K562 (cell line): ENCODE results near the gene HDAC10. TPM values are rescaled to one million over a fixed set of nuclear protein-coding genes. Genes with fewer than 3 reads are reported as not detected.

Source experiments
- ATAC-seq: fragments of 200-7000 bp; cut with Tn5 transposase; 3 replicates; pipeline ENCODE4 v1.9.1; 2020; ENCODE audit warnings: moderate library complexity
- BruUV-seq: library from RNA; stranded (reverse); fragments of 400-500 nt; replicated peaks from 2 replicates; lab custom pipeline; 2021; lab: Mats Ljungman, UMichigan
- CTCF ChIA-PET: fragments of 300-600 bp; formaldehyde crosslinking; extraction: SDS; loops from one replicate; lab custom pipeline; 2021; ENCODE audit warnings: low intra/inter-chr PET ratio; lab: Yijun Ruan, JAX
- POLR2A ChIA-PET: fragments of 300-600, 350-650 bp; sonication (Branson Sonifier 250); formaldehyde crosslinking; extraction: SDS; loops from one replicate; lab custom pipeline; 2021; ENCODE audit warnings: antibody characterized with exemption, inconsistent platforms; lab: Yijun Ruan, JAX
- DNase-seq, 4 experiments: peaks; one replicate each; pipeline versions ENCODE4 v3.0.0 to v3.0.0-alpha.2; 2011 to 2018; ENCODE audit warnings: low spot score in 3 of 4, mixed read lengths in 3 of 4; ENCODE audit errors: extremely low read depth in 1 of 4
- FAIRE-seq: peaks from 2 replicates; lab custom pipeline; 2011; peaks lifted over from hg19 to GRCh38; lab: Jason Lieb, UNC
- H2AFZ ChIP-seq: 2 replicates; pipeline ENCODE4 v1.6.0; 2011; ENCODE audit warnings: low read depth, low read length, control low read depth, inconsistent platforms
- H3K27ac ChIP-seq: fragments of 200-600 bp; 3 replicates; pipeline ENCODE4 v1.8.0; 2011; ENCODE audit warnings: low read depth, mild to moderate bottlenecking, control low read depth, inconsistent platforms, low read length, moderate library complexity, mixed read lengths; ENCODE audit errors: extremely low read depth
- H3K27me3 ChIP-seq, 2 experiments: fragments of 300-600 bp in 1 of 2; 2 replicates in 1 of 2; 3 replicates in 1 of 2; pipeline versions ENCODE4 v1.6.0 to v1.8.0; 2011; ENCODE audit warnings: inconsistent platforms in 2 of 2, low read length in 2 of 2, mild to moderate bottlenecking in 1 of 2, mixed read lengths in 1 of 2, moderate library complexity in 1 of 2; ENCODE audit not compliant: control insufficient read depth in 2 of 2, insufficient read depth in 2 of 2
- H3K36me3 ChIP-seq: fragments of 300-600 bp; 3 replicates; pipeline ENCODE4 v1.8.0; 2011; ENCODE audit warnings: mild to moderate bottlenecking, low read length, inconsistent platforms; ENCODE audit not compliant: control insufficient read depth, insufficient read depth
- H3K4me1 ChIP-seq, 2 experiments: fragments of 200-600 bp in 1 of 2; replicated peaks in 1 of 2; 2 replicates in 1 of 2; 3 replicates in 1 of 2; pipeline versions ENCODE4 v1.5.1 to v1.8.0; 2011; ENCODE audit warnings: inconsistent platforms in 2 of 2, low read length in 2 of 2, mild to moderate bottlenecking in 1 of 2, mixed read lengths in 1 of 2, moderate library complexity in 1 of 2; ENCODE audit not compliant: control insufficient read depth in 2 of 2, insufficient read depth in 2 of 2
- H3K4me2 ChIP-seq: 2 replicates; pipeline ENCODE4 v1.6.1; 2011; ENCODE audit warnings: low read length, control low read depth, inconsistent platforms, mixed read lengths; ENCODE audit not compliant: insufficient read depth
- H3K4me3 ChIP-seq: fragments of 200-600 bp; sonication (generic), shearing (Covaris generic); 2 replicates; pipeline ENCODE4 v1.5.1; 2016; ENCODE audit warnings: control low read depth, inconsistent platforms
- H3K79me2 ChIP-seq: fragments of 200-600 bp; 3 replicates; pipeline ENCODE4 v1.8.0; 2011; ENCODE audit warnings: low read length, inconsistent platforms; ENCODE audit not compliant: control insufficient read depth, insufficient read depth
- H3K9ac ChIP-seq, 2 experiments: 2 replicates each; pipeline versions ENCODE4 v1.6.0 to v1.6.1; 2011; ENCODE audit warnings: low read depth in 2 of 2, low read length in 2 of 2, control low read depth in 1 of 2, inconsistent platforms in 1 of 2, mild to moderate bottlenecking in 1 of 2, mixed read lengths in 1 of 2; ENCODE audit not compliant: insufficient read depth in 1 of 2
- H3K9me1 ChIP-seq: one replicate; pipeline ENCODE4 v1.6.0; 2011; ENCODE audit warnings: inconsistent platforms, mild to moderate bottlenecking, low read length, moderate library complexity; ENCODE audit not compliant: control insufficient read depth, insufficient read depth
- H3K9me3 ChIP-seq: replicated peaks from 2 replicates; pipeline ENCODE4 v1.5.1; 2011; ENCODE audit warnings: low read depth, low read length, inconsistent platforms; ENCODE audit not compliant: control insufficient read depth, insufficient read depth
- H4K20me1 ChIP-seq: replicated peaks from 2 replicates; pipeline ENCODE4 v1.6.1; 2011; ENCODE audit warnings: low read length, inconsistent platforms, mixed read lengths; ENCODE audit not compliant: control insufficient read depth, insufficient read depth
- BRF1 ChIP-seq: IDR thresholded peaks from 3 replicates; pipeline ENCODE4 v1.6.1; 2011; ENCODE audit warnings: borderline replicate concordance, mild to moderate bottlenecking; ENCODE audit not compliant: insufficient read length; ENCODE audit errors: extremely low read depth
- BRF2 ChIP-seq: IDR thresholded peaks from 3 replicates; pipeline ENCODE4 v1.6.1; 2011; ENCODE audit warnings: borderline replicate concordance, mild to moderate bottlenecking; ENCODE audit not compliant: insufficient read length, insufficient read depth
- CBX1 ChIP-seq: sonication (generic); IDR thresholded peaks from 2 replicates; pipeline ENCODE4 v1.6.1; 2016; ENCODE audit warnings: antibody characterized with exemption, low read depth, mild to moderate bottlenecking
- CREB3 ChIP-seq: fragments of 450-650 bp; conservative IDR thresholded peaks from 2 replicates; pipeline ENCODE4 v1.6.1; 2016; ENCODE audit warnings: missing genetic modification characterization, low read depth, mild to moderate bottlenecking, missing compliant biosample characterization, moderate library complexity
- HDAC6 ChIP-seq: IDR thresholded peaks from 2 replicates; pipeline ENCODE4 v1.6.1; 2012; ENCODE audit warnings: low read depth, mild to moderate bottlenecking, control low read depth, inconsistent platforms, low read length, moderate library complexity
- KDM2B ChIP-seq: fragments of 250-450 bp; sonication (Bioruptor Pico); IDR thresholded peaks from 2 replicates; pipeline ENCODE4 v1.8.0; 2021; ENCODE audit warnings: mild to moderate bottlenecking, moderate library complexity
- NCOA4 ChIP-seq: fragments of 450-650 bp; IDR thresholded peaks from 2 replicates; pipeline ENCODE4 v1.6.1; 2018; ENCODE audit warnings: mild to moderate bottlenecking; ENCODE audit not compliant: partially characterized antibody
- PHF20 ChIP-seq: fragments of 450-650 bp; IDR thresholded peaks from 2 replicates; pipeline ENCODE4 v1.6.1; 2018; ENCODE audit not compliant: partially characterized antibody
- SAP30 ChIP-seq: fragments of 200-600 bp; sonication (generic); IDR thresholded peaks from 2 replicates; pipeline ENCODE4 v1.6.1; 2012; ENCODE audit warnings: borderline replicate concordance, low read depth, mild to moderate bottlenecking, moderate library complexity, low read length, control low read depth, inconsistent platforms; ENCODE audit not compliant: insufficient read depth, poor library complexity, severe bottlenecking
- TARDBP ChIP-seq: fragments of 450-650 bp; IDR thresholded peaks from 2 replicates; pipeline ENCODE4 v1.6.1; 2016
- ZFPM2 ChIP-seq: fragments of 250-450 bp; sonication (Bioruptor Pico); IDR thresholded peaks from 2 replicates; pipeline ENCODE4 v1.5.1; 2022; ENCODE audit warnings: mild to moderate bottlenecking
- ZNF212 ChIP-seq: fragments of 450-650 bp; formaldehyde crosslinking; IDR thresholded peaks from 2 replicates; pipeline ENCODE4 v1.4.0; 2020; ENCODE audit warnings: mild to moderate bottlenecking
- ZNF253 ChIP-seq: fragments of 250-450 bp; sonication (Bioruptor Pico); conservative IDR thresholded peaks from 2 replicates; pipeline ENCODE4 v1.6.1; 2021; ENCODE audit warnings: mild to moderate bottlenecking
- ZNF398 ChIP-seq: fragments of 250-450 bp; sonication (Bioruptor Pico); IDR thresholded peaks from 2 replicates; pipeline ENCODE4 v1.8.0; 2021; ENCODE audit warnings: moderate library complexity, mild to moderate bottlenecking, inconsistent platforms
- ZNF639 ChIP-seq, 2 experiments: fragments of 200-800 bp in 1 of 2; sonication (Bioruptor generic) in 1 of 2; sonication (generic) in 1 of 2; formaldehyde crosslinking in 1 of 2; IDR thresholded peaks in 1 of 2; conservative IDR thresholded peaks in 1 of 2; 2 replicates each; pipeline versions ENCODE4 v1.5.0 to v1.6.1; 2016 to 2020; ENCODE audit warnings: missing compliant biosample characterization in 1 of 2, missing genetic modification characterization in 1 of 2, missing genetic modification reagents in 1 of 2
- WGBS: fragments of 100-300 bp; shearing (Covaris generic); methylation state at CpG from one replicate; pipeline ENCODE4 v1.1.6; 2016; ENCODE audit warnings: low coverage, mixed read lengths; ENCODE audit not compliant: insufficient coverage; ENCODE audit errors: missing lambda C conversion rate; 5-methylcytosine and 5-hydroxymethylcytosine counted together
- in situ Hi-C: fragments of 300-500 bp; cut with MboI; formaldehyde crosslinking; loops from 4 replicates; pipeline ENCODE4 v1.15.0; 2018; ENCODE audit warnings: inconsistent platforms, mixed read lengths
- intact Hi-C: fragments of 100-400 bp; cut with micrococcal nuclease; formaldehyde crosslinking; loops from 2 replicates; pipeline ENCODE4 v1.14.2; 2022
- polyA plus RNA-seq, 8 experiments: library from polyadenylated mRNA; depleted of rRNA in 4 of 8; stranded (reverse) in 5 of 8; unstranded in 3 of 8; fragments of >200 nt; fragmentation: Nextera tagmentation in 2 of 8; fragmentation: Illumina TruSeq in 1 of 8; extraction: Ambion mirVana in 2 of 8; extraction: Trizol in 1 of 8; gene quantifications; 2 replicates each; pipeline versions ENCODE4 v1.2.1 to v1.2.3, GENCODE V29; 2011 to 2014; ENCODE audit warnings: inconsistent platforms in 1 of 8, missing spikeins in 1 of 8
- total RNA-seq, 7 experiments: library from RNA; depleted of rRNA in 6 of 7; stranded (reverse); fragments of >200 nt in 6 of 7; fragmentation: Illumina TruSeq in 2 of 7; extraction: Trizol in 2 of 7; gene quantifications; 2 replicates each; pipeline versions ENCODE4 v1.2.1 to v1.2.3, GENCODE V29; 2011 to 2021; ENCODE audit warnings: low replicate concordance in 1 of 7
- TF ChIP-seq, protein P1 (sequence below): fragments of 250-450 bp; sonication (Bioruptor Pico); IDR thresholded peaks from 2 replicates; pipeline ENCODE4 v1.8.0; 2021; ENCODE audit warnings: moderate library complexity, mild to moderate bottlenecking, inconsistent platforms

The HDAC10 gene
- total and polyA plus RNA-seq, 9 of the 15 experiments (the other 6 are each of a cell fraction or from before 2014, with no cell fraction given): 0.10 to 44.2 (median 6.5) TPM

- no peak overlapping the region for H3K27ac ChIP-seq
- no peak overlapping the region for H3K4me3 ChIP-seq
- FAIRE-seq (no peak), ATAC-seq (no peak), DNase-seq (no peak)
- intact Hi-C loops (no loop called here), in situ Hi-C loops (no loop called here)
- no peaks in the 10 kb centered on the region for H3K27me3 ChIP-seq
- H3K79me2 ChIP-seq: peaks cover 75% of the 10 kb centered on the region
- ChIA-PET CTCF (no interaction called here), POLR2A (interaction anchor here (0.6 to 0.8 kb wide), 2 partner anchors 21 to 308 kb away, joined by 3 to 4 read pairs; no protein-coding TSS in a partner anchor)
- H3K9ac ChIP-seq: peak overlapping the region in 1 of 2 experiments; percentile 74; a peak in 2 of 4 replicates
- peaks cover 0 to 26% of the 10 kb centered on the region in 2 experiments; a peak in 3 of 5 replicates for H3K4me1 ChIP-seq
- no TSS peak for BruUV-seq
- H2AFZ ChIP-seq: no peak overlapping the region
- no peaks in the 10 kb centered on the region for H3K9me1 ChIP-seq
- H3K9me3 ChIP-seq: no peaks in the 10 kb centered on the region; the same call in 1 of the 2 replicates
- WGBS: 77% methylated on average over 6 of the region's 9 CpGs
- peaks cover 10% of the 10 kb centered on the region for H4K20me1 ChIP-seq
- H3K4me2 ChIP-seq: no peak overlapping the region
- H3K36me3 ChIP-seq: peaks cover 28% of the 10 kb centered on the region; the same call in 2 of the 3 replicates
- TF ChIP-seq ZNF398 (CRISPR knock-in tag): no peak
- TF ChIP-seq ZNF212: no peak
- TF ChIP-seq CBX1: no peak
- no peak for TF ChIP-seq ZFPM2 (CRISPR knock-in tag)
- no peak for TF ChIP-seq BRF1
- TF ChIP-seq PHF20: no peak
- no peak for TF ChIP-seq BRF2
- TF ChIP-seq, protein P1, sequence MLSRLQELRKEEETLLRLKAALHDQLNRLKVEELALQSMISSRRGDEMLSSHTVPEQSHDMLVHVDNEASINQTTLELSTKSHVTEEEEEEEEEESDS (CRISPR knock-in tag): no peak
- no peak for TF ChIP-seq TARDBP
- TF ChIP-seq NCOA4: no peak
- TF ChIP-seq ZNF253: no peak
- no peak for TF ChIP-seq SAP30
- no peak for TF ChIP-seq ZNF639 (CRISPR knock-in tag; conservative IDR thresholded peaks at IDR 0.05 in 1 of 2, IDR thresholded peaks at IDR 0.05 in 1 of 2)
- TF ChIP-seq CREB3 (tag): no peak
- TF ChIP-seq HDAC6: no peak
- no peak for TF ChIP-seq KDM2B (CRISPR knock-in tag)
Measured at GRCh38 chr22:50238755-50239154, 12.3 kb downstream of the HDAC10 start.
